ENCODE results near the gene RABAC1. TPM values are rescaled to one million over a fixed set of nuclear protein-coding genes. Genes with fewer than 3 reads are reported as not detected.

Gene RABAC1
- total and polyA plus RNA-seq, 9 of the 15 experiments (the other 6 are each of a cell fraction or from before 2014, with no cell fraction given) = 2.4 to 28.1 (median 9.3) TPM

- TF ChIP-seq TCF7 (IDR thresholded peaks at IDR 0.05; ENCODE audit: borderline replicate concordance) = no peak
- TF ChIP-seq, protein P1, sequence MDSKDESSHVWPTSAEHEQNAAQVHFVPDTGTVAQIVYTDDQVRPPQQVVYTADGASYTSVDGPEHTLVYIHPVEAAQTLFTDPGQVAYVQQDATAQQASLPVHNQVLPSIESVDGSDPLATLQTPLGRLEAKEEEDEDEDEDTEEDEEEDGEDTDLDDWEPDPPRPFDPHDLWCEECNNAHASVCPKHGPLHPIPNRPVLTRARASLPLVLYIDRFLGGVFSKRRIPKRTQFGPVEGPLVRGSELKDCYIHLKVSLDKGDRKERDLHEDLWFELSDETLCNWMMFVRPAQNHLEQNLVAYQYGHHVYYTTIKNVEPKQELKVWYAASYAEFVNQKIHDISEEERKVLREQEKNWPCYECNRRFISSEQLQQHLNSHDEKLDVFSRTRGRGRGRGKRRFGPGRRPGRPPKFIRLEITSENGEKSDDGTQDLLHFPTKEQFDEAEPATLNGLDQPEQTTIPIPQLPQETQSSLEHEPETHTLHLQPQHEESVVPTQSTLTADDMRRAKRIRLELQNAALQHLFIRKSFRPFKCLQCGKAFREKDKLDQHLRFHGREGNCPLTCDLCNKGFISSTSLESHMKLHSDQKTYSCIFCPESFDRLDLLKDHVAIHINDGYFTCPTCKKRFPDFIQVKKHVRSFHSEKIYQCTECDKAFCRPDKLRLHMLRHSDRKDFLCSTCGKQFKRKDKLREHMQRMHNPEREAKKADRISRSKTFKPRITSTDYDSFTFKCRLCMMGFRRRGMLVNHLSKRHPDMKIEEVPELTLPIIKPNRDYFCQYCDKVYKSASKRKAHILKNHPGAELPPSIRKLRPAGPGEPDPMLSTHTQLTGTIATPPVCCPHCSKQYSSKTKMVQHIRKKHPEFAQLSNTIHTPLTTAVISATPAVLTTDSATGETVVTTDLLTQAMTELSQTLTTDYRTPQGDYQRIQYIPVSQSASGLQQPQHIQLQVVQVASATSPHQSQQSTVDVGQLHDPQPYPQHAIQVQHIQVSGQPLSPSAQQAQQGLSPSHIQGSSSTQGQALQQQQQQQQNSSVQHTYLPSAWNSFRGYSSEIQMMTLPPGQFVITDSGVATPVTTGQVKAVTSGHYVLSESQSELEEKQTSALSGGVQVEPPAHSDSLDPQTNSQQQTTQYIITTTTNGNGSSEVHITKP (IDR thresholded peaks at IDR 0.05; ENCODE audit: partially characterized antibody) = peak; percentile 17
- TF ChIP-seq, protein P2, sequence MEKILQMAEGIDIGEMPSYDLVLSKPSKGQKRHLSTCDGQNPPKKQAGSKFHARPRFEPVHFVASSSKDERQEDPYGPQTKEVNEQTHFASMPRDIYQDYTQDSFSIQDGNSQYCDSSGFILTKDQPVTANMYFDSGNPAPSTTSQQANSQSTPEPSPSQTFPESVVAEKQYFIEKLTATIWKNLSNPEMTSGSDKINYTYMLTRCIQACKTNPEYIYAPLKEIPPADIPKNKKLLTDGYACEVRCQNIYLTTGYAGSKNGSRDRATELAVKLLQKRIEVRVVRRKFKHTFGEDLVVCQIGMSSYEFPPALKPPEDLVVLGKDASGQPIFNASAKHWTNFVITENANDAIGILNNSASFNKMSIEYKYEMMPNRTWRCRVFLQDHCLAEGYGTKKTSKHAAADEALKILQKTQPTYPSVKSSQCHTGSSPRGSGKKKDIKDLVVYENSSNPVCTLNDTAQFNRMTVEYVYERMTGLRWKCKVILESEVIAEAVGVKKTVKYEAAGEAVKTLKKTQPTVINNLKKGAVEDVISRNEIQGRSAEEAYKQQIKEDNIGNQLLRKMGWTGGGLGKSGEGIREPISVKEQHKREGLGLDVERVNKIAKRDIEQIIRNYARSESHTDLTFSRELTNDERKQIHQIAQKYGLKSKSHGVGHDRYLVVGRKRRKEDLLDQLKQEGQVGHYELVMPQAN (IDR thresholded peaks at IDR 0.05; ENCODE audit: borderline replicate concordance) = no peak
- TF ChIP-seq, protein P3, sequence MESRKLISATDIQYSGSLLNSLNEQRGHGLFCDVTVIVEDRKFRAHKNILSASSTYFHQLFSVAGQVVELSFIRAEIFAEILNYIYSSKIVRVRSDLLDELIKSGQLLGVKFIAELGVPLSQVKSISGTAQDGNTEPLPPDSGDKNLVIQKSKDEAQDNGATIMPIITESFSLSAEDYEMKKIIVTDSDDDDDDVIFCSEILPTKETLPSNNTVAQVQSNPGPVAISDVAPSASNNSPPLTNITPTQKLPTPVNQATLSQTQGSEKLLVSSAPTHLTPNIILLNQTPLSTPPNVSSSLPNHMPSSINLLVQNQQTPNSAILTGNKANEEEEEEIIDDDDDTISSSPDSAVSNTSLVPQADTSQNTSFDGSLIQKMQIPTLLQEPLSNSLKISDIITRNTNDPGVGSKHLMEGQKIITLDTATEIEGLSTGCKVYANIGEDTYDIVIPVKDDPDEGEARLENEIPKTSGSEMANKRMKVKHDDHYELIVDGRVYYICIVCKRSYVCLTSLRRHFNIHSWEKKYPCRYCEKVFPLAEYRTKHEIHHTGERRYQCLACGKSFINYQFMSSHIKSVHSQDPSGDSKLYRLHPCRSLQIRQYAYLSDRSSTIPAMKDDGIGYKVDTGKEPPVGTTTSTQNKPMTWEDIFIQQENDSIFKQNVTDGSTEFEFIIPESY (CRISPR knock-in tag; IDR thresholded peaks at IDR 0.05) = 0 out of 2 replicates have a peak, but pooled peaks have one; percentile 57
- no peak for TF ChIP-seq PKNOX1 (IDR thresholded peaks at IDR 0.05)
- no peak for TF ChIP-seq ZNF165 (CRISPR knock-in tag; IDR thresholded peaks at IDR 0.05; ENCODE audit: borderline replicate concordance)
- no peak for TF ChIP-seq HDAC2 (IDR thresholded peaks at IDR 0.05)
- TF ChIP-seq MBD2 (IDR thresholded peaks at IDR 0.05; ENCODE audit: borderline replicate concordance, low read depth) = no peak
- TF ChIP-seq, protein P4, sequence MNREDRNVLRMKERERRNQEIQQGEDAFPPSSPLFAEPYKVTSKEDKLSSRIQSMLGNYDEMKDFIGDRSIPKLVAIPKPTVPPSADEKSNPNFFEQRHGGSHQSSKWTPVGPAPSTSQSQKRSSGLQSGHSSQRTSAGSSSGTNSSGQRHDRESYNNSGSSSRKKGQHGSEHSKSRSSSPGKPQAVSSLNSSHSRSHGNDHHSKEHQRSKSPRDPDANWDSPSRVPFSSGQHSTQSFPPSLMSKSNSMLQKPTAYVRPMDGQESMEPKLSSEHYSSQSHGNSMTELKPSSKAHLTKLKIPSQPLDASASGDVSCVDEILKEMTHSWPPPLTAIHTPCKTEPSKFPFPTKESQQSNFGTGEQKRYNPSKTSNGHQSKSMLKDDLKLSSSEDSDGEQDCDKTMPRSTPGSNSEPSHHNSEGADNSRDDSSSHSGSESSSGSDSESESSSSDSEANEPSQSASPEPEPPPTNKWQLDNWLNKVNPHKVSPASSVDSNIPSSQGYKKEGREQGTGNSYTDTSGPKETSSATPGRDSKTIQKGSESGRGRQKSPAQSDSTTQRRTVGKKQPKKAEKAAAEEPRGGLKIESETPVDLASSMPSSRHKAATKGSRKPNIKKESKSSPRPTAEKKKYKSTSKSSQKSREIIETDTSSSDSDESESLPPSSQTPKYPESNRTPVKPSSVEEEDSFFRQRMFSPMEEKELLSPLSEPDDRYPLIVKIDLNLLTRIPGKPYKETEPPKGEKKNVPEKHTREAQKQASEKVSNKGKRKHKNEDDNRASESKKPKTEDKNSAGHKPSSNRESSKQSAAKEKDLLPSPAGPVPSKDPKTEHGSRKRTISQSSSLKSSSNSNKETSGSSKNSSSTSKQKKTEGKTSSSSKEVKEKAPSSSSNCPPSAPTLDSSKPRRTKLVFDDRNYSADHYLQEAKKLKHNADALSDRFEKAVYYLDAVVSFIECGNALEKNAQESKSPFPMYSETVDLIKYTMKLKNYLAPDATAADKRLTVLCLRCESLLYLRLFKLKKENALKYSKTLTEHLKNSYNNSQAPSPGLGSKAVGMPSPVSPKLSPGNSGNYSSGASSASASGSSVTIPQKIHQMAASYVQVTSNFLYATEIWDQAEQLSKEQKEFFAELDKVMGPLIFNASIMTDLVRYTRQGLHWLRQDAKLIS (CRISPR knock-in tag; IDR thresholded peaks at IDR 0.05) = no peak
- TF ChIP-seq LARP7 (IDR thresholded peaks at IDR 0.05) = 0 out of 2 replicates have a peak, but pooled peaks have one; percentile 14
- TF ChIP-seq PCBP2 (IDR thresholded peaks at IDR 0.05; ENCODE audit: low read depth, low read length, poor library complexity, severe bottlenecking) = no peak
- TF ChIP-seq HSF4 (CRISPR knock-in tag; IDR thresholded peaks at IDR 0.05; ENCODE audit: borderline replicate concordance) = no peak
- no peak for TF ChIP-seq NR1H2 (CRISPR knock-in tag; IDR thresholded peaks at IDR 0.05)
- TF ChIP-seq ARID1B (IDR thresholded peaks at IDR 0.05) = peak; percentile 8; the same call in 1 of the 2 replicates
- TF ChIP-seq SMC3 (conservative IDR thresholded peaks at IDR 0.05; ENCODE audit: insufficient read depth, low read depth, low read length) = peak; percentile 88
Measured at GRCh38 chr19:41957838-41958366, 1.2 kb downstream of the RABAC1 start (continued).
